ENCODE measurements around the gene CHST12. TPM values are rescaled to one million over a fixed set of nuclear protein-coding genes. Genes with fewer than 3 reads are reported as not detected.
A peak's percentile ranks its signal among the peaks of the same experiment; 100 is the strongest.

CHST12 gene
- total RNA-seq, 6 donors from 2014 or later = 10.2 to 35.9 (median 27.8) TPM

DNA sequence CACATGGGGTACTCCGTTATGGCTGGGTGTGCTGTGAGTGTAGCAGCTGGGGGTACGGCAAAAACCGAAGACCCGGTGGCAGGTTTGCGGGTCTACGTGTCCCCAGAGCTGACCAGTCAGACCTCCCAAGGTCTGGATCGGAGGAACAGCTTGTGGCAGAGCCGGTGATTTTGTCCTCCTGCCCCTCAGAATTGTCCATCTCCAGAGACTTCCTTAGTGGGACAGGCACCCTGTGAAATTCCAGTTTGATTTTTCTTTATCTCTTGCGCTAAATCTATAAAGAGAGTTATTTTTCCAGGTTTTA, 47.8 kb upstream of the CHST12 start:
- DNase-seq (no peak), ATAC-seq (ENCODE audit: low FRiP score in 2 of 2) (no peak)
- Histone ChIP-seq H3K4me1 (peaks cover 47 to 60% (median 52%) of the 10 kb centered on the region in 4 donors), H3K4me3 (peak overlapping the region; percentile 98 to 100 (median 100)), H3K9me3 (no peaks in the 10 kb centered on the region), H3K36me3 (peaks cover 0 to 25% (median under 1%) of the 10 kb centered on the region in 4 donors), H3K27me3 (no peaks in the 10 kb centered on the region), H3K27ac (peak overlapping the region in 3 of 4 donors; percentile 99 to 100 (median 99))
- WGBS, 2 donors = 5 to 7% methylated on average over 8 to 9 of the region's 9 CpGs
- no peak for TF ChIP-seq POLR2A (IDR thresholded peaks at IDR 0.05)
- TF ChIP-seq EP300 (IDR thresholded peaks at IDR 0.05) = no peak
- TF ChIP-seq, protein P1, sequence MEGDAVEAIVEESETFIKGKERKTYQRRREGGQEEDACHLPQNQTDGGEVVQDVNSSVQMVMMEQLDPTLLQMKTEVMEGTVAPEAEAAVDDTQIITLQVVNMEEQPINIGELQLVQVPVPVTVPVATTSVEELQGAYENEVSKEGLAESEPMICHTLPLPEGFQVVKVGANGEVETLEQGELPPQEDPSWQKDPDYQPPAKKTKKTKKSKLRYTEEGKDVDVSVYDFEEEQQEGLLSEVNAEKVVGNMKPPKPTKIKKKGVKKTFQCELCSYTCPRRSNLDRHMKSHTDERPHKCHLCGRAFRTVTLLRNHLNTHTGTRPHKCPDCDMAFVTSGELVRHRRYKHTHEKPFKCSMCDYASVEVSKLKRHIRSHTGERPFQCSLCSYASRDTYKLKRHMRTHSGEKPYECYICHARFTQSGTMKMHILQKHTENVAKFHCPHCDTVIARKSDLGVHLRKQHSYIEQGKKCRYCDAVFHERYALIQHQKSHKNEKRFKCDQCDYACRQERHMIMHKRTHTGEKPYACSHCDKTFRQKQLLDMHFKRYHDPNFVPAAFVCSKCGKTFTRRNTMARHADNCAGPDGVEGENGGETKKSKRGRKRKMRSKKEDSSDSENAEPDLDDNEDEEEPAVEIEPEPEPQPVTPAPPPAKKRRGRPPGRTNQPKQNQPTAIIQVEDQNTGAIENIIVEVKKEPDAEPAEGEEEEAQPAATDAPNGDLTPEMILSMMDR (IDR thresholded peaks at IDR 0.05) = no peak
- TF ChIP-seq POLR2AphosphoS5 (IDR thresholded peaks at IDR 0.05) = no peak

GRCh38 chr7:2357165-2357564, 46.2 kb upstream of the CHST12 start:
- WGBS, 2 donors = 71 to 81% methylated on average over 8 of the region's 8 CpGs
- Histone ChIP-seq H3K4me1 (peaks cover 47 to 65% (median 52%) of the 10 kb centered on the region in 4 donors), H3K27me3 (no peaks in the 10 kb centered on the region), H3K27ac (peak overlapping the region in 1 of 4 donors; percentile 5), H3K9me3 (no peaks in the 10 kb centered on the region), H3K36me3 (peaks cover 7 to 40% (median 15%) of the 10 kb centered on the region in 4 donors), H3K4me3 (no peak overlapping the region)
- TF ChIP-seq, protein P1 (IDR thresholded peaks at IDR 0.05) = no peak
- TF ChIP-seq POLR2AphosphoS5 (IDR thresholded peaks at IDR 0.05) (no peak), EP300 (IDR thresholded peaks at IDR 0.05) (no peak), POLR2A (IDR thresholded peaks at IDR 0.05) (no peak)
- DNase-seq (peak in 1 of 2 donors; percentile 56), ATAC-seq (ENCODE audit: low FRiP score in 2 of 2) (no peak)

DNA sequence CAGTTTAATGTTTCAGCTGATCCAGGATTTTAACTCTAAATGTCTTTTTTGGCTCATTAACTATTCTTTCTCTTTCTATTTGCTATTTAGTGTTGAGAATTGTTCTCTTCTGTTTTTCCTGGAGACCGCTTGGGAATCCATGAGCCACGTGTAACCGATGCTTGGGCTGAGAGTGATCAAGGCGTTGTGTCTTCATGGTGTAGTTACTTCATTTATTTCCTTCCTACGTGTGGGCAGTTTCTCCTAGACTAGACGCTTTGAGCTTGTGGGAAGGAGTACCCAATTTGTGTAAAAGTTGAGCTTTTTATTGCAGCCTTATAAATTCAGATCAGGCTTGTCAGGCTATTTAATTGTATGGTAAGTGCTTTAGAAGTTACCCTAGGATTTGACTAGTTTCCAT, 45.8 kb upstream of the CHST12 start:
- H3K27me3 ChIP-seq = no peaks in the 10 kb centered on the region
- peaks cover 11 to 44% (median 20%) of the 10 kb centered on the region in 4 donors for H3K36me3 ChIP-seq
- no peaks in the 10 kb centered on the region for H3K9me3 ChIP-seq
- no peak overlapping the region for H3K4me3 ChIP-seq
- DNase-seq (no peak), ATAC-seq (ENCODE audit: low FRiP score in 2 of 2) (no peak)
- 59 to 79% methylated on average over 6 of the region's 6 CpGs for WGBS, 2 donors
- TF ChIP-seq POLR2A (IDR thresholded peaks at IDR 0.05) = no peak
- no peak for TF ChIP-seq EP300 (IDR thresholded peaks at IDR 0.05)
- TF ChIP-seq, protein P1 (IDR thresholded peaks at IDR 0.05) = no peak
- TF ChIP-seq POLR2AphosphoS5 (IDR thresholded peaks at IDR 0.05) = no peak
- peaks cover 47 to 65% (median 52%) of the 10 kb centered on the region in 4 donors for H3K4me1 ChIP-seq
- H3K27ac ChIP-seq = peak overlapping the region in 1 of 4 donors; percentile 5

DNA sequence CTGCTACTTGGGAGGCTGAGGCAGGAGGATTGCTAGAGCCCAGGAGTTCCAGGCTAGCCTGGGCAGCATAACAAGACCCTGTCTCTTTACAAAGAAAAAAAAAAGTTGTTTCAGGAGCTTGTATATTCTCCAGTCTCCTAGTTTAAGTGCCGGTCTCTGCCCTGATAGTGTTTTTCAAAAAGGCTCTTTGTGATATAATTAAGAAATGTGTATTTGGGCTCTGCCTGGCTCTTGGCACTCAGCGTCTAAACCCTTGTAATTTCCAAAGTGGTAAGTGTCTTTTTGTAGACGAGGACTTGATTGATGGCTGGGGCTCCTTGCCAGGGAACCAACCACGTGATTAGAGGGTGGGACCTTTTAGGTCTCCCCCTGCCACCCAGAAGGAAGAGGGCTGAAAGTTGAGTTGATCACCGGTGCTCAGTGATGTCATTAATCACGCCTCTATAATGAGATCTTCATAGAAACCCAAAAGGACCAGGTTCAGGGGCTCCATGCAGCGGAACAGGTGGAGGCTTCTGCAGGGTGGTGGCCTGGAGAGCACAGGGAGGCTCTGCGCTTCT, 44.4 kb upstream of the CHST12 start:
- peaks cover 24 to 59% (median 34%) of the 10 kb centered on the region in 4 donors for H3K36me3 ChIP-seq
- H3K27me3 ChIP-seq = no peaks in the 10 kb centered on the region
- TF ChIP-seq POLR2AphosphoS5 (IDR thresholded peaks at IDR 0.05) (no peak), POLR2A (IDR thresholded peaks at IDR 0.05) (no peak), EP300 (IDR thresholded peaks at IDR 0.05) (no peak)
- TF ChIP-seq, protein P1 (IDR thresholded peaks at IDR 0.05) = no peak
- WGBS, 2 donors = 50 to 54% methylated on average over 8 of the region's 8 CpGs
- peaks cover 40 to 55% (median 43%) of the 10 kb centered on the region in 4 donors for H3K4me1 ChIP-seq
- H3K9me3 ChIP-seq = no peaks in the 10 kb centered on the region
- no peak for DNase-seq
- H3K4me3 ChIP-seq = no peak overlapping the region
- no peak overlapping the region for H3K27ac ChIP-seq
- no peak for ATAC-seq (ENCODE audit: low FRiP score in 2 of 2)

DNA sequence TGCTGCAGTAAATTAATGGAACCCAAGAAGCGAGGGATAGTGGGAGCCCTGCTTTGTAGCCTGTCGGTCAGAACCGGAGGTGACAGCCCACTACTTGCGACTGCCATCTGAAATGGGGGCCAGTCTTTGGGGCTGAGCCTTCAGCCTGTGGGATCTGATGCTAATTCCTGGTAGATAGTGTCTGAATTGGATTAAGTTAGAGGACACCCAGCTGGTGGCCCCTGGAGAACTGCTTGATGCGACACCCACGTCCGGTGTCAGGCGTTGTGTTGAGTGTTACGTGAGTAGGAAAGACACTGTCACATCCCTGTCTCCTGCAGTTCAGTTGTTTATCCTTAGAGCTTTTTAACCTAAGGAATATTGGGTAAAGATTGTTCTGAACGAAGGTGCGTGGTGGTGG, 43.8 kb upstream of the CHST12 start:
- TF ChIP-seq EP300 (IDR thresholded peaks at IDR 0.05) (no peak), POLR2AphosphoS5 (IDR thresholded peaks at IDR 0.05) (no peak), POLR2A (IDR thresholded peaks at IDR 0.05) (no peak)
- TF ChIP-seq, protein P1 (IDR thresholded peaks at IDR 0.05) = no peak
- Histone ChIP-seq H3K4me3 (no peak overlapping the region), H3K4me1 (peaks cover 40 to 55% (median 43%) of the 10 kb centered on the region in 4 donors), H3K36me3 (peaks cover 28 to 65% (median 39%) of the 10 kb centered on the region in 4 donors), H3K27me3 (no peaks in the 10 kb centered on the region), H3K9me3 (no peaks in the 10 kb centered on the region), H3K27ac (no peak overlapping the region)
- ATAC-seq (ENCODE audit: low FRiP score in 2 of 2) (no peak), DNase-seq (no peak)
- 85 to 91% methylated on average over 11 of the region's 11 CpGs for WGBS, 2 donors
